IMR-90 (cell line): ENCODE measurements around the gene OBI1. TPM values are rescaled to one million over a fixed set of nuclear protein-coding genes. Genes with fewer than 3 reads are reported as not detected.

Source experiments
- ATAC-seq: fragments of 200-7000 bp; cut with Tn5 transposase; 2 replicates; pipeline ENCODE4 v1.9.1; 2020; ENCODE audit warnings: low read depth, mild to moderate bottlenecking, moderate library complexity
- BruUV-seq: library from RNA; stranded (reverse); fragments of 400-500 nt; replicated peaks from 2 replicates; lab custom pipeline; 2021; lab: Mats Ljungman, UMichigan
- CTCF ChIA-PET: fragments of 300-600 bp; formaldehyde crosslinking; extraction: SDS; loops from one replicate; lab custom pipeline; 2021; ENCODE audit warnings: antibody characterized with exemption; lab: Yijun Ruan, JAX
- POLR2A ChIA-PET: fragments of 300-600 bp; sonication (Branson Sonifier 250); formaldehyde crosslinking; loops from one replicate; lab custom pipeline; 2022; ENCODE audit warnings: antibody characterized with exemption; ENCODE audit not compliant: unreplicated experiment; lab: Charles Lee
- DNase-seq: peaks from one replicate; pipeline ENCODE4 v3.0.0; 2013
- H2AFZ ChIP-seq: replicated peaks from 2 replicates; pipeline ENCODE3; 2013; ENCODE audit warnings: low read length, mild to moderate bottlenecking; ENCODE audit not compliant: poor library complexity
- H2AK5ac ChIP-seq: 2 replicates; pipeline ENCODE4 v1.6.1; 2013; ENCODE audit warnings: low read depth, low read length, inconsistent platforms
- H2AK9ac ChIP-seq: replicated peaks from 2 replicates; pipeline ENCODE3; 2013; ENCODE audit warnings: mild to moderate bottlenecking, low read depth, low read length, moderate library complexity; ENCODE audit not compliant: poor library complexity
- H2BK120ac ChIP-seq: 2 replicates; pipeline ENCODE4 v1.6.1; 2013; ENCODE audit warnings: low read depth, low read length, inconsistent platforms
- H2BK15ac ChIP-seq: 3 replicates; pipeline ENCODE4 v1.6.1; 2013; ENCODE audit warnings: low read depth, low read length, inconsistent platforms
- H2BK20ac ChIP-seq: 2 replicates; pipeline ENCODE4 v1.6.1; 2013; ENCODE audit warnings: low read depth, mild to moderate bottlenecking, inconsistent platforms, low read length, moderate library complexity
- H2BK5ac ChIP-seq: 2 replicates; pipeline ENCODE4 v1.6.1; 2013; ENCODE audit warnings: mild to moderate bottlenecking, low read depth, low read length, inconsistent platforms; ENCODE audit not compliant: poor library complexity, severe bottlenecking
- H3K14ac ChIP-seq: replicated peaks from 2 replicates; pipeline ENCODE4 v1.6.1; 2013; ENCODE audit warnings: low read depth, low read length, inconsistent platforms
- H3K18ac ChIP-seq: 2 replicates; pipeline ENCODE4 v1.6.1; 2013; ENCODE audit warnings: low read depth, low read length, control low read depth
- H3K23ac ChIP-seq: 2 replicates; pipeline ENCODE4 v1.6.1; 2013; ENCODE audit warnings: low read depth, low read length, inconsistent platforms
- H3K27ac ChIP-seq: 2 replicates; pipeline ENCODE4 v1.5.1; 2013; ENCODE audit warnings: mild to moderate bottlenecking, control low read depth, low read length; ENCODE audit not compliant: insufficient read depth
- H3K27me3 ChIP-seq: 2 replicates; pipeline ENCODE4 v1.6.1; 2013; ENCODE audit warnings: low read length; ENCODE audit not compliant: control insufficient read depth, insufficient read depth
- H3K36me3 ChIP-seq: 2 replicates; pipeline ENCODE4 v1.6.1; 2013; ENCODE audit warnings: low read length, mixed read lengths; ENCODE audit not compliant: control insufficient read depth, insufficient read depth
- H3K4ac ChIP-seq: 2 replicates; pipeline ENCODE4 v1.6.1; 2013; ENCODE audit warnings: low read depth, low read length, inconsistent platforms
- H3K4me1 ChIP-seq: 2 replicates; pipeline ENCODE4 v1.6.1; 2013; ENCODE audit warnings: low read length, mixed read lengths; ENCODE audit not compliant: control insufficient read depth, insufficient read depth
- H3K4me2 ChIP-seq: 2 replicates; pipeline ENCODE4 v1.6.1; 2013; ENCODE audit warnings: low read depth, mild to moderate bottlenecking, control low read depth, low read length, moderate library complexity
- H3K4me3 ChIP-seq: 2 replicates; pipeline ENCODE4 v1.5.1; 2013; ENCODE audit warnings: low read depth, mild to moderate bottlenecking, control low read depth, low read length, moderate library complexity; ENCODE audit not compliant: insufficient read depth
- H3K56ac ChIP-seq: 2 replicates; pipeline ENCODE4 v1.6.1; 2013; ENCODE audit warnings: low read length, inconsistent platforms; ENCODE audit not compliant: insufficient read depth; ENCODE audit errors: extremely low read depth
- H3K79me1 ChIP-seq, 2 experiments: 2 replicates each; pipeline ENCODE4 v1.6.1; 2013; ENCODE audit warnings: low read length in 2 of 2, inconsistent platforms in 1 of 2, low read depth in 1 of 2
- H3K9ac ChIP-seq: 2 replicates; pipeline ENCODE4 v1.6.1; 2013; ENCODE audit warnings: low read depth, low read length, control low read depth
- H3K9me1 ChIP-seq: 2 replicates; pipeline ENCODE4 v1.6.1; 2013; ENCODE audit warnings: low read length, inconsistent platforms; ENCODE audit not compliant: insufficient read depth
- H3K9me3 ChIP-seq: 2 replicates; pipeline ENCODE4 v1.6.1; 2013; ENCODE audit warnings: low read length; ENCODE audit not compliant: control insufficient read depth, insufficient read depth
- H4K20me1 ChIP-seq: 2 replicates; pipeline ENCODE4 v1.6.1; 2013; ENCODE audit warnings: low read length, inconsistent platforms; ENCODE audit not compliant: insufficient read depth
- H4K5ac ChIP-seq: 2 replicates; pipeline ENCODE4 v1.6.1; 2013; ENCODE audit warnings: mild to moderate bottlenecking, low read depth, low read length, control low read depth
- H4K8ac ChIP-seq, 2 experiments: 2 replicates each; pipeline ENCODE4 v1.6.1; 2013; ENCODE audit warnings: low read depth in 2 of 2, low read length in 2 of 2, control low read depth in 1 of 2, inconsistent platforms in 1 of 2
- H4K91ac ChIP-seq: 2 replicates; pipeline ENCODE4 v1.6.1; 2013; ENCODE audit warnings: low read depth, low read length, inconsistent platforms; ENCODE audit not compliant: insufficient read depth
- BHLHE40 ChIP-seq: fragments of 150-350 bp; IDR thresholded peaks from 2 replicates; pipeline ENCODE4 v1.6.1; 2016; ENCODE audit warnings: mild to moderate bottlenecking, low read depth, low read length
- CEBPB ChIP-seq: IDR thresholded peaks from 2 replicates; pipeline ENCODE4 v1.6.1; 2012; ENCODE audit warnings: low read depth, low read length, improper control_type of control experiment
- FOS ChIP-seq: fragments of 150-350 bp; IDR thresholded peaks from 2 replicates; pipeline ENCODE4 v1.6.1; 2016; ENCODE audit warnings: low read depth, low read length
- MAZ ChIP-seq: IDR thresholded peaks from 2 replicates; pipeline ENCODE4 v1.6.1; 2012; ENCODE audit warnings: low read depth, mild to moderate bottlenecking, low read length, improper control_type of control experiment, moderate library complexity, borderline replicate concordance
- RAD21 ChIP-seq: IDR thresholded peaks from 2 replicates; pipeline ENCODE4 v1.6.1; 2012; ENCODE audit warnings: low read length, improper control_type of control experiment
- SMC3 ChIP-seq: fragments of 150-350 bp; IDR thresholded peaks from 2 replicates; pipeline ENCODE4 v1.6.1; 2016; ENCODE audit warnings: low read depth, mild to moderate bottlenecking, antibody characterized with exemption, low read length, moderate library complexity
- WGBS, 2 experiments: methylation state at CpG; one replicate each; pipeline versions ENCODE4 v1.1.5 to v1.1.7; 2013; ENCODE audit warnings: missing lambda C conversion rate in 2 of 2; ENCODE audit not compliant: insufficient read length in 1 of 2; ENCODE audit errors: extremely low coverage in 2 of 2; 5-methylcytosine and 5-hydroxymethylcytosine counted together
- dilution Hi-C: fragments of 300-500 bp; cut with HindIII; formaldehyde crosslinking; loops from one replicate; pipeline ENCODE4 v1.14.3; 2018; ENCODE audit warnings: low sequenced_read_pairs; ENCODE audit not compliant: unreplicated experiment
- in situ Hi-C: fragments of 300-500 bp; cut with MboI; formaldehyde crosslinking; loops from 3 replicates; pipeline ENCODE4 v1.14.3; 2019; ENCODE audit warnings: low sequenced_read_pairs, inconsistent platforms, mixed read lengths
- intact Hi-C: fragments of 100-400 bp; cut with micrococcal nuclease; formaldehyde crosslinking; loops from 2 replicates; pipeline ENCODE4 v1.10.0; 2022
- polyA plus RNA-seq, 3 experiments: library from polyadenylated mRNA; depleted of rRNA; stranded (reverse); fragments of >200 nt; gene quantifications; 2 replicates each; pipeline ENCODE4 v1.2.3, GENCODE V29; 2012; ENCODE audit warnings: low replicate concordance in 1 of 3
- total RNA-seq: library from RNA; depleted of rRNA; stranded (reverse); fragments of >200 nt; gene quantifications from 2 replicates; pipeline ENCODE4 v1.2.3, GENCODE V29; 2012

Gene OBI1
- total and polyA plus RNA-seq, 2 of the 4 experiments (the other 2 are of a cell fraction), result 4.4 to 11.8 TPM

DNA sequence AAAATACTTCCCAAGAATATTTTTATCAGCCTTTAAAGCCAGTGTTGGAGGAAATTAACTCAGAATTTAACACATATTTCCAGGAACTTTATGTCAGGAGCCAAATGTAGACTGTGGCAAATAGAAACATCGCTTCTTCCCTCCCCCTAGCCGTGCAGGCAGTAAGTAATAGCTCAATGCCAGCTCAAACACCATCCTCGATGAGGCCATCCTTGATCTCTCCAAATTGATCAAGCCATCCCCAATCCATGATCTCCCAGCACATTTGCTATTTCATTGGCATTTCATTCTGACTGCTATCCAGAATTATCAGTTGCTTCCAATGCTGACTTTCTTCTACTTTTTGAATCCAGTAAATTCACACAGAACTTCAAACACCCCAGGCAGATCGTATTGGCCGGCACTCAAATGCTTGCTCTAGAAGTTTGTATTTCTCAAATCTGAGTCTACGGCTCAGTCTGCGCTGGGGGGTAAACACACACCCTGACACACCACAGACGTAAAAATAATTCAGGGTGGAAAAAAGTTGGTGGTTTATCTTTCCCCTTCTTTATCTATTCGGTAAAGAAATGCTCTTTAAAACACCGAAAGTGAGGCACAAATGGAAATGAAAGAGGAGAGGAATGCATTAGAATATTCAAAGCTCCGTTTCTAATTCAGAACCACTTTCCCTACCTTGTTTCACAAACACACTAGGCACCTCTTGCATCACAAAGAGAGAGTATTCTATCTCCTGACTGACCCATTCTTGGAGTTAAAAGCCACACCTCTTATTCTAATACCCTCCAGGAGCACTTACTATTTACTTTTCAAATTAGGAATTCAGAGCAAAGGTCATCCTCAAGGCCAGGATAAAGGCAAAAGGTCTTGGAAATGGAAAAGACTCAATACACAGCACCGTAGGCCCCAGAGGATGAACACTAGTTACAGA, 991 bp downstream of the OBI1 start:
- H3K9me1 ChIP-seq, result no peaks in the 10 kb centered on the region
- H2BK15ac ChIP-seq, result no peak overlapping the region
- BruUV-seq, result TSS peak; percentile 38
- H4K8ac ChIP-seq, result peak overlapping the region in 1 of 2 experiments; percentile 93; a peak in 1 of 4 replicates
- CTCF ChIA-PET, result no interaction called here
- ATAC-seq (no peak), DNase-seq (peak; percentile 8)
- in situ Hi-C loops (no loop called here), dilution Hi-C loops (no loop called here), intact Hi-C loops (loop anchor here (2.0 kb wide), 1 partner anchor 17 kb away; no protein-coding TSS in a partner anchor)
- peaks cover 5% of the 10 kb centered on the region for H3K4me1 ChIP-seq
- no peak overlapping the region for H2BK120ac ChIP-seq
- TF ChIP-seq CEBPB, result peak; percentile 72
- no peak for TF ChIP-seq BHLHE40
- TF ChIP-seq RAD21, result no peak
- no peak for TF ChIP-seq SMC3
- no peak for TF ChIP-seq FOS
- TF ChIP-seq MAZ, result no peak
- H4K91ac ChIP-seq, result no peak overlapping the region
- peak overlapping the region; percentile 83; the same call in 1 of the 2 replicates for H3K4ac ChIP-seq
- H3K9me3 ChIP-seq, result no peaks in the 10 kb centered on the region
- H2BK5ac ChIP-seq, result no peak overlapping the region
- peak overlapping the region; percentile 77 for H2AK9ac ChIP-seq
- no peaks in the 10 kb centered on the region for H3K27me3 ChIP-seq
- peak overlapping the region; percentile 84 for H3K4me3 ChIP-seq
- H2AFZ ChIP-seq, result peak overlapping the region; percentile 98
- peak overlapping the region; percentile 75 for H3K27ac ChIP-seq
- WGBS, 2 experiments, result 5% methylated on average over 3 of the region's 12 CpGs; no CpG with 5 or more reads in 1 of the 2 experiments
- H2AK5ac ChIP-seq, result no peak overlapping the region
- H4K5ac ChIP-seq, result peak overlapping the region; percentile 15; the same call in 1 of the 2 replicates
- H3K9ac ChIP-seq, result peak overlapping the region; percentile 84
- no peak overlapping the region for H2BK20ac ChIP-seq
- no peaks in the 10 kb centered on the region; the same call in 1 of the 2 replicates for H4K20me1 ChIP-seq
- peak overlapping the region; percentile 89 for H3K4me2 ChIP-seq
- H3K36me3 ChIP-seq, result no peaks in the 10 kb centered on the region
- POLR2A ChIA-PET, result interaction anchor here (0.5 kb wide), 1 partner anchor 45 kb away, joined by 4 read pairs; no protein-coding TSS in a partner anchor
- H3K14ac ChIP-seq, result no peak overlapping the region
- no peak overlapping the region for H3K18ac ChIP-seq
- 0 out of 2 replicates have a peak overlapping the region, but pooled peaks have one; percentile 24 for H3K56ac ChIP-seq
- peak overlapping the region; percentile 42 for H3K23ac ChIP-seq
- peaks cover 0 to 37% of the 10 kb centered on the region in 2 experiments; a peak in 2 of 4 replicates for H3K79me1 ChIP-seq
